NCI-H748 (cell line): ENCODE data around the gene SETBP1.
A peak's percentile ranks its signal among the peaks of the same experiment; 100 is the strongest.

Experiments used
- DNase-seq: peaks from one replicate; lab custom pipeline; 2025; ENCODE audit not compliant: unreplicated experiment; lab: John Stamatoyannopoulos, UW

The SETBP1 gene

GRCh38 chr18:44754567-44754966, 73.9 kb downstream of the SETBP1 start:
- DNase-seq: no peak

- no peak for DNase-seq
Measured at GRCh38 chr18:44758861-44759631, 78.4 kb downstream of the SETBP1 start.

GRCh38 chr18:44759925-44760342, 79.2 kb downstream of the SETBP1 start:
- DNase-seq: no peak

- DNase-seq: no peak
Measured at GRCh38 chr18:44761812-44762211, 81.1 kb downstream of the SETBP1 start.

- DNase-seq: no peak
Measured at GRCh38 chr18:44763327-44763726, 82.6 kb downstream of the SETBP1 start.

GRCh38 chr18:44764863-44765262, 84.2 kb downstream of the SETBP1 start:
- no peak for DNase-seq

GRCh38 chr18:44765456-44765855, 84.8 kb downstream of the SETBP1 start:
- peak; percentile 39 for DNase-seq

GRCh38 chr18:44766450-44766849, 85.8 kb downstream of the SETBP1 start:
- DNase-seq: no peak

- no peak for DNase-seq
Measured at GRCh38 chr18:44767807-44768206, 87.1 kb downstream of the SETBP1 start.

- DNase-seq: no peak
Measured at GRCh38 chr18:44770641-44771040, 90.0 kb downstream of the SETBP1 start.

- DNase-seq: no peak
Measured at GRCh38 chr18:44771572-44771955, 90.9 kb downstream of the SETBP1 start.

GRCh38 chr18:44771956-44772917, 91.5 kb downstream of the SETBP1 start:
- DNase-seq: peak; percentile 61

- no peak for DNase-seq
Measured at GRCh38 chr18:44773640-44774155, 93.0 kb downstream of the SETBP1 start.

- DNase-seq: no peak
Measured at GRCh38 chr18:44774191-44774590, 93.5 kb downstream of the SETBP1 start.

GRCh38 chr18:44777457-44778192, 96.9 kb downstream of the SETBP1 start:
- no peak for DNase-seq

GRCh38 chr18:44778788-44779187, 98.1 kb downstream of the SETBP1 start:
- peak; percentile 16 for DNase-seq

- no peak for DNase-seq
Measured at GRCh38 chr18:44779753-44780292, 99.1 kb downstream of the SETBP1 start.

GRCh38 chr18:44781886-44782285, 101.2 kb downstream of the SETBP1 start:
- DNase-seq: no peak

- no peak for DNase-seq
Measured at GRCh38 chr18:44782617-44783016, 101.9 kb downstream of the SETBP1 start.

GRCh38 chr18:44783371-44783770, 102.7 kb downstream of the SETBP1 start:
- no peak for DNase-seq

GRCh38 chr18:44786257-44786656, 105.6 kb downstream of the SETBP1 start:
- no peak for DNase-seq
